Measurements from ENCODE around the gene TMEM163. TPM values are rescaled to one million over a fixed set of nuclear protein-coding genes. Genes with fewer than 3 reads are reported as not detected.

The TMEM163 gene
- total RNA-seq, 1 donor from 2014 or later, result 0.20 TPM

- ATAC-seq, result no peak
These were observed 26.3 kb downstream of the TMEM163 start for GRCh38 chr2:134692499-134692898.

- no peak for ATAC-seq
These were observed 28.1 kb downstream of the TMEM163 start for GRCh38 chr2:134690629-134691215.

GRCh38 chr2:134689315-134689714 lies 29.5 kb downstream of the TMEM163 start:
- ATAC-seq, result no peak

- no peak for ATAC-seq
These were observed 32.8 kb downstream of the TMEM163 start for GRCh38 chr2:134685967-134686366.

- peak; percentile 46 for ATAC-seq
These were observed 35.2 kb downstream of the TMEM163 start for GRCh38 chr2:134683561-134684112.

- no peak for ATAC-seq
These were observed 36.1 kb downstream of the TMEM163 start for GRCh38 chr2:134682726-134683125.

GRCh38 chr2:134681201-134681600 lies 37.6 kb downstream of the TMEM163 start:
- no peak for ATAC-seq

- ATAC-seq, result peak; percentile 33
These were observed 39.1 kb downstream of the TMEM163 start for GRCh38 chr2:134679745-134680144.

- no peak for ATAC-seq
These were observed 39.5 kb downstream of the TMEM163 start for GRCh38 chr2:134679294-134679693.

- no peak for ATAC-seq
These were observed 40.7 kb downstream of the TMEM163 start for GRCh38 chr2:134677856-134678756.

- no peak for ATAC-seq
These were observed 41.8 kb downstream of the TMEM163 start for GRCh38 chr2:134676960-134677359.

GRCh38 chr2:134675314-134675713 lies 43.5 kb downstream of the TMEM163 start:
- no peak for ATAC-seq

GRCh38 chr2:134674687-134675086 lies 44.1 kb downstream of the TMEM163 start:
- ATAC-seq, result no peak

GRCh38 chr2:134671513-134671912 lies 47.3 kb downstream of the TMEM163 start:
- ATAC-seq, result no peak

- ATAC-seq, result no peak
These were observed 47.8 kb downstream of the TMEM163 start for GRCh38 chr2:134670955-134671354.

GRCh38 chr2:134669731-134670669 lies 48.8 kb downstream of the TMEM163 start:
- ATAC-seq, result no peak

- no peak for ATAC-seq
These were observed 50.0 kb downstream of the TMEM163 start for GRCh38 chr2:134668821-134669220.

- no peak for ATAC-seq
These were observed 51.3 kb downstream of the TMEM163 start for GRCh38 chr2:134667541-134667940.

GRCh38 chr2:134667081-134667480 lies 51.7 kb downstream of the TMEM163 start:
- no peak for ATAC-seq

- ATAC-seq, result no peak
These were observed 52.9 kb downstream of the TMEM163 start for GRCh38 chr2:134665727-134666506.

Measured in esophagus mucosa (tissue), 1 donor.